K562 (cell line): ENCODE results near the gene TRMT1. TPM values are rescaled to one million over a fixed set of nuclear protein-coding genes. Genes with fewer than 3 reads are reported as not detected.

Experiments used
- ATAC-seq: fragments of 200-7000 bp; cut with Tn5 transposase; 3 replicates; pipeline ENCODE4 v1.9.1; 2020; ENCODE audit warnings: moderate library complexity
- BruUV-seq: library from RNA; stranded (reverse); fragments of 400-500 nt; replicated peaks from 2 replicates; lab custom pipeline; 2021; lab: Mats Ljungman, UMichigan
- CTCF ChIA-PET: fragments of 300-600 bp; formaldehyde crosslinking; extraction: SDS; loops from one replicate; lab custom pipeline; 2021; ENCODE audit warnings: low intra/inter-chr PET ratio; lab: Yijun Ruan, JAX
- POLR2A ChIA-PET: fragments of 300-600, 350-650 bp; sonication (Branson Sonifier 250); formaldehyde crosslinking; extraction: SDS; loops from one replicate; lab custom pipeline; 2021; ENCODE audit warnings: antibody characterized with exemption, inconsistent platforms; lab: Yijun Ruan, JAX
- DNase-seq, 4 experiments: peaks; one replicate each; pipeline versions ENCODE4 v3.0.0 to v3.0.0-alpha.2; 2011 to 2018; ENCODE audit warnings: low spot score in 3 of 4, mixed read lengths in 3 of 4; ENCODE audit errors: extremely low read depth in 1 of 4
- FAIRE-seq: peaks from 2 replicates; lab custom pipeline; 2011; peaks lifted over from hg19 to GRCh38; lab: Jason Lieb, UNC
- H2AFZ ChIP-seq: 2 replicates; pipeline ENCODE4 v1.6.0; 2011; ENCODE audit warnings: low read depth, low read length, control low read depth, inconsistent platforms
- H3K27ac ChIP-seq: fragments of 200-600 bp; 3 replicates; pipeline ENCODE4 v1.8.0; 2011; ENCODE audit warnings: low read depth, mild to moderate bottlenecking, control low read depth, inconsistent platforms, low read length, moderate library complexity, mixed read lengths; ENCODE audit errors: extremely low read depth
- H3K27me3 ChIP-seq, 2 experiments: fragments of 300-600 bp in 1 of 2; 2 replicates in 1 of 2; 3 replicates in 1 of 2; pipeline versions ENCODE4 v1.6.0 to v1.8.0; 2011; ENCODE audit warnings: inconsistent platforms in 2 of 2, low read length in 2 of 2, mild to moderate bottlenecking in 1 of 2, mixed read lengths in 1 of 2, moderate library complexity in 1 of 2; ENCODE audit not compliant: control insufficient read depth in 2 of 2, insufficient read depth in 2 of 2
- H3K36me3 ChIP-seq: fragments of 300-600 bp; 3 replicates; pipeline ENCODE4 v1.8.0; 2011; ENCODE audit warnings: mild to moderate bottlenecking, low read length, inconsistent platforms; ENCODE audit not compliant: control insufficient read depth, insufficient read depth
- H3K4me1 ChIP-seq, 2 experiments: fragments of 200-600 bp in 1 of 2; replicated peaks in 1 of 2; 2 replicates in 1 of 2; 3 replicates in 1 of 2; pipeline versions ENCODE4 v1.5.1 to v1.8.0; 2011; ENCODE audit warnings: inconsistent platforms in 2 of 2, low read length in 2 of 2, mild to moderate bottlenecking in 1 of 2, mixed read lengths in 1 of 2, moderate library complexity in 1 of 2; ENCODE audit not compliant: control insufficient read depth in 2 of 2, insufficient read depth in 2 of 2
- H3K4me2 ChIP-seq: 2 replicates; pipeline ENCODE4 v1.6.1; 2011; ENCODE audit warnings: low read length, control low read depth, inconsistent platforms, mixed read lengths; ENCODE audit not compliant: insufficient read depth
- H3K4me3 ChIP-seq: fragments of 200-600 bp; sonication (generic), shearing (Covaris generic); 2 replicates; pipeline ENCODE4 v1.5.1; 2016; ENCODE audit warnings: control low read depth, inconsistent platforms
- H3K79me2 ChIP-seq: fragments of 200-600 bp; 3 replicates; pipeline ENCODE4 v1.8.0; 2011; ENCODE audit warnings: low read length, inconsistent platforms; ENCODE audit not compliant: control insufficient read depth, insufficient read depth
- H3K9ac ChIP-seq, 2 experiments: 2 replicates each; pipeline versions ENCODE4 v1.6.0 to v1.6.1; 2011; ENCODE audit warnings: low read depth in 2 of 2, low read length in 2 of 2, control low read depth in 1 of 2, inconsistent platforms in 1 of 2, mild to moderate bottlenecking in 1 of 2, mixed read lengths in 1 of 2; ENCODE audit not compliant: insufficient read depth in 1 of 2
- H3K9me1 ChIP-seq: one replicate; pipeline ENCODE4 v1.6.0; 2011; ENCODE audit warnings: inconsistent platforms, mild to moderate bottlenecking, low read length, moderate library complexity; ENCODE audit not compliant: control insufficient read depth, insufficient read depth
- H3K9me3 ChIP-seq: replicated peaks from 2 replicates; pipeline ENCODE4 v1.5.1; 2011; ENCODE audit warnings: low read depth, low read length, inconsistent platforms; ENCODE audit not compliant: control insufficient read depth, insufficient read depth
- H4K20me1 ChIP-seq: replicated peaks from 2 replicates; pipeline ENCODE4 v1.6.1; 2011; ENCODE audit warnings: low read length, inconsistent platforms, mixed read lengths; ENCODE audit not compliant: control insufficient read depth, insufficient read depth
- CBX1 ChIP-seq: sonication (generic); IDR thresholded peaks from 2 replicates; pipeline ENCODE4 v1.6.1; 2016; ENCODE audit warnings: antibody characterized with exemption, low read depth, mild to moderate bottlenecking
- CTCFL ChIP-seq: IDR thresholded peaks from 2 replicates; pipeline ENCODE4 v1.6.1; 2011; ENCODE audit warnings: borderline replicate concordance, low read depth, mild to moderate bottlenecking, moderate library complexity, low read length; ENCODE audit not compliant: insufficient read depth, poor library complexity, severe bottlenecking
- ETV6 ChIP-seq, 3 experiments: fragments of 150-350 bp in 1 of 3; sonication (generic) in 1 of 3; formaldehyde crosslinking in 1 of 3; IDR thresholded peaks; 2 replicates each; pipeline versions ENCODE4 v1.6.1 to v1.8.0; 2014 to 2022; ENCODE audit warnings: borderline replicate concordance in 2 of 3, low read depth in 2 of 3, antibody characterized with exemption in 1 of 3, low read length in 1 of 3, mild to moderate bottlenecking in 1 of 3, missing genetic modification reagents in 1 of 3
- FOSL1 ChIP-seq: fragments of 200-800 bp; sonication (Bioruptor generic); conservative IDR thresholded peaks from 2 replicates; pipeline ENCODE4 v1.6.1; 2016; ENCODE audit warnings: missing genetic modification characterization, missing compliant biosample characterization
- HNRNPK ChIP-seq: fragments of 200-400 bp; formaldehyde crosslinking; IDR thresholded peaks from one replicate; pipeline ENCODE4 v1.6.1; 2018; ENCODE audit warnings: mild to moderate bottlenecking, low read depth, low read length; ENCODE audit not compliant: poor library complexity, severe bottlenecking
- MTA1 ChIP-seq: fragments of 450-650 bp; IDR thresholded peaks from 2 replicates; pipeline ENCODE4 v1.6.1; 2017; ENCODE audit warnings: borderline replicate concordance
- PRPF4 ChIP-seq: fragments of 200-400 bp; formaldehyde crosslinking; IDR thresholded peaks from one replicate; pipeline ENCODE4 v1.6.1; 2017; ENCODE audit warnings: low read length, low read depth, mild to moderate bottlenecking; ENCODE audit not compliant: insufficient read depth, poor library complexity, severe bottlenecking
- RB1 ChIP-seq: fragments of 450-650 bp; IDR thresholded peaks from 2 replicates; pipeline ENCODE4 v1.6.1; 2017; ENCODE audit warnings: low read depth, mild to moderate bottlenecking
- TGIF2 ChIP-seq: sonication (generic); formaldehyde crosslinking; IDR thresholded peaks from 2 replicates; pipeline ENCODE4 v1.8.1; 2022; ENCODE audit warnings: mild to moderate bottlenecking, missing genetic modification reagents, moderate library complexity
- ZBED1 ChIP-seq: IDR thresholded peaks from 2 replicates; pipeline ENCODE4 v1.6.1; 2014
- ZBTB12 ChIP-seq: fragments of 250-450 bp; sonication (Bioruptor Pico); IDR thresholded peaks from 2 replicates; pipeline ENCODE4 v1.4.0; 2020
- ZFPM2 ChIP-seq: fragments of 250-450 bp; sonication (Bioruptor Pico); IDR thresholded peaks from 2 replicates; pipeline ENCODE4 v1.5.1; 2022; ENCODE audit warnings: mild to moderate bottlenecking
- ZNF512 ChIP-seq: IDR thresholded peaks from 2 replicates; pipeline ENCODE4 v1.6.1; 2016; ENCODE audit warnings: missing genetic modification characterization, missing compliant biosample characterization
- WGBS: fragments of 100-300 bp; shearing (Covaris generic); methylation state at CpG from one replicate; pipeline ENCODE4 v1.1.6; 2016; ENCODE audit warnings: low coverage, mixed read lengths; ENCODE audit not compliant: insufficient coverage; ENCODE audit errors: missing lambda C conversion rate; 5-methylcytosine and 5-hydroxymethylcytosine counted together
- in situ Hi-C: fragments of 300-500 bp; cut with MboI; formaldehyde crosslinking; loops from 4 replicates; pipeline ENCODE4 v1.15.0; 2018; ENCODE audit warnings: inconsistent platforms, mixed read lengths
- intact Hi-C: fragments of 100-400 bp; cut with micrococcal nuclease; formaldehyde crosslinking; loops from 2 replicates; pipeline ENCODE4 v1.14.2; 2022
- polyA plus RNA-seq, 8 experiments: library from polyadenylated mRNA; depleted of rRNA in 4 of 8; stranded (reverse) in 5 of 8; unstranded in 3 of 8; fragments of >200 nt; fragmentation: Nextera tagmentation in 2 of 8; fragmentation: Illumina TruSeq in 1 of 8; extraction: Ambion mirVana in 2 of 8; extraction: Trizol in 1 of 8; gene quantifications; 2 replicates each; pipeline versions ENCODE4 v1.2.1 to v1.2.3, GENCODE V29; 2011 to 2014; ENCODE audit warnings: inconsistent platforms in 1 of 8, missing spikeins in 1 of 8
- total RNA-seq, 7 experiments: library from RNA; depleted of rRNA in 6 of 7; stranded (reverse); fragments of >200 nt in 6 of 7; fragmentation: Illumina TruSeq in 2 of 7; extraction: Trizol in 2 of 7; gene quantifications; 2 replicates each; pipeline versions ENCODE4 v1.2.1 to v1.2.3, GENCODE V29; 2011 to 2021; ENCODE audit warnings: low replicate concordance in 1 of 7

The TRMT1 gene
- total and polyA plus RNA-seq, 9 of the 15 experiments (the other 6 are each of a cell fraction or from before 2014, with no cell fraction given) = 5.8 to 158 (median 54.3) TPM

- TF ChIP-seq RB1 (peak; percentile 19; the same call in 1 of the 2 replicates), ZBTB12 (CRISPR knock-in tag) (peak; percentile 64), ZNF512 (tag) (no peak)
These were observed 37.8 kb upstream of the TRMT1 start (continued) for GRCh38 chr19:13154241-13154778.

GRCh38 chr19:13153569-13154240 lies 37.2 kb upstream of the TRMT1 start:
- intact Hi-C loops = loop anchor here (5.0 kb wide), 1 partner anchor 39 kb away; no protein-coding TSS in a partner anchor
- Histone ChIP-seq H3K9ac (peak overlapping the region; percentile 96 to 97), H3K27me3 (no peaks in the 10 kb centered on the region), H3K4me2 (peak overlapping the region; percentile 93), H3K4me3 (peak overlapping the region; percentile 98), H4K20me1 (peaks cover 23% of the 10 kb centered on the region), H3K79me2 (peaks cover 63% of the 10 kb centered on the region), H3K27ac (peak overlapping the region; percentile 95), H3K9me3 (no peaks in the 10 kb centered on the region), H3K4me1 (peaks cover 14 to 65% of the 10 kb centered on the region in 2 experiments), H3K9me1 (no peaks in the 10 kb centered on the region), H3K36me3 (peaks cover 14% of the 10 kb centered on the region; the same call in 1 of the 3 replicates), H2AFZ (no peak overlapping the region)
- POLR2A ChIA-PET = interaction anchor here (0.5 to 3.3 kb wide), 32 partner anchors 8 to 487 kb away, joined by 3 to 45 read pairs (median 6); partner anchors contain the start of genes GET3, MAN2B1, NACC1 and TRMT1
- ATAC-seq (peak; percentile 0; the same call in 1 of the 3 replicates), DNase-seq (peak; percentile 35 to 73 (median 60)), FAIRE-seq (no peak)
- no TSS peak for BruUV-seq
- under 1% methylated on average over 51 of the region's 69 CpGs for WGBS
- CTCF ChIA-PET = interaction anchor here (0.6 to 0.7 kb wide), 2 partner anchors 112 to 188 kb away, joined by 3 read pairs; no protein-coding TSS in a partner anchor
- in situ Hi-C loops = no loop called here
- TF ChIP-seq ZFPM2 (CRISPR knock-in tag) (no peak), TGIF2 (CRISPR knock-in tag) (peak; percentile 50), ZBED1 (0 out of 2 replicates have a peak, but pooled peaks have one; percentile 19), PRPF4 (peak; percentile 91), HNRNPK (peak; percentile 53), CBX1 (peak; percentile 34; the same call in 1 of the 2 replicates), FOSL1 (tag) (peak; percentile 10; the same call in 1 of the 2 replicates), CTCFL (peak; percentile 35), MTA1 (peak; percentile 75), ETV6 (IDR thresholded peaks at IDR 0.05; ENCODE audit: borderline replicate concordance in 1 of 2, low read depth in 2 of 2, low read length in 1 of 2) (no peak), ETV6 (CRISPR knock-in tag; IDR thresholded peaks at IDR 0.05; ENCODE audit: borderline replicate concordance) (0 out of 2 replicates have a peak, but pooled peaks have one; percentile 77)
